Measurements from ENCODE around the gene SAMD3.
"Not testable (repeated sequence)": the region's sequence is repeated elsewhere in the genome, so short reads cannot be mapped to it uniquely, and the experiment has no call there.

DNA sequence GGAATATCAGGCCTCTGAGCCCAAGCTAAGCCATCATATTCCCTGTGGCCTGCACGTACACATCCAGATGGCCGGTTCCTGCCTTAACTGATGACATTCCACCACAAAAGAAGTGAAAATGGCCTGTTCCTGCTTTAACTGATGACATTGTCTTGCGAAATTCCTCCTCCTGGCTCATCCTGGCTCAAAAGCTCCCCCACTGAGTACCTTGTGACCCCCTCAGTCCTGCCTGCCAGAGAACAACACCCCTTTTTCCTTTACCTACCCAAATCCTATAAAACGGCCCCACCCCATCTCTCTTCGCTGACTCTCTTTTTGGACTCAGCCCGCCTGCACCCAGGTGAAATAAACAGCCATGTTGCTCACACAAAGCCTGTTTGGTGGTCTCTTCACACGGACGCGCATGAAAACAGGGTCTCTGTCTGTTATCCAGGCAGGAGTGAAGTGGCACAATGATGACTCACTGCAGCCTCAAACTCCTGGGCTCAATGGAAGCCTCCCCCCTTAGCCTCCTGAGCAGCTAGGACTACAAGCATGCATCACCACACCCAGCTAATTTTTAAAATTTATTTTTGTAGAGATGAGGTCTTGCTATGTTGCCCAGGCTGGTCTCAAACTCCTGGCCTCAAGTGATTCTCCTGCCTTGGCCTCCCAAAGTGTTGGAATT lies 24.8 kb downstream of the SAMD3 start:
- not testable (repeated sequence) for TF ChIP-seq EP300 (IDR thresholded peaks at IDR 0.05; ENCODE audit: low read depth)
- TF ChIP-seq, protein P1, sequence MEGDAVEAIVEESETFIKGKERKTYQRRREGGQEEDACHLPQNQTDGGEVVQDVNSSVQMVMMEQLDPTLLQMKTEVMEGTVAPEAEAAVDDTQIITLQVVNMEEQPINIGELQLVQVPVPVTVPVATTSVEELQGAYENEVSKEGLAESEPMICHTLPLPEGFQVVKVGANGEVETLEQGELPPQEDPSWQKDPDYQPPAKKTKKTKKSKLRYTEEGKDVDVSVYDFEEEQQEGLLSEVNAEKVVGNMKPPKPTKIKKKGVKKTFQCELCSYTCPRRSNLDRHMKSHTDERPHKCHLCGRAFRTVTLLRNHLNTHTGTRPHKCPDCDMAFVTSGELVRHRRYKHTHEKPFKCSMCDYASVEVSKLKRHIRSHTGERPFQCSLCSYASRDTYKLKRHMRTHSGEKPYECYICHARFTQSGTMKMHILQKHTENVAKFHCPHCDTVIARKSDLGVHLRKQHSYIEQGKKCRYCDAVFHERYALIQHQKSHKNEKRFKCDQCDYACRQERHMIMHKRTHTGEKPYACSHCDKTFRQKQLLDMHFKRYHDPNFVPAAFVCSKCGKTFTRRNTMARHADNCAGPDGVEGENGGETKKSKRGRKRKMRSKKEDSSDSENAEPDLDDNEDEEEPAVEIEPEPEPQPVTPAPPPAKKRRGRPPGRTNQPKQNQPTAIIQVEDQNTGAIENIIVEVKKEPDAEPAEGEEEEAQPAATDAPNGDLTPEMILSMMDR (IDR thresholded peaks at IDR 0.05) = not testable (repeated sequence)

Measured in transverse colon (tissue), 3 donors.